ENCODE data around the gene PTPRO.

- no peak for TF ChIP-seq CTCF (IDR thresholded peaks at IDR 0.05)
- no peak for TF ChIP-seq POLR2A (IDR thresholded peaks at IDR 0.05)
- no peak for TF ChIP-seq POLR2AphosphoS5 (IDR thresholded peaks at IDR 0.05; ENCODE audit: insufficient read depth in 1 of 2, low read depth in 1 of 2)
Measured at GRCh38 chr12:15631007-15631715, 308.9 kb downstream of the PTPRO start.
